IPS DF 6.9 (cell line): Measurements from ENCODE around the gene AOC2.
"Not testable (repeated sequence)": the region's sequence is repeated elsewhere in the genome, so short reads cannot be mapped to it uniquely, and the experiment has no call there.

Source experiments
- DNase-seq: peaks from one replicate; pipeline ENCODE4 v3.0.0-alpha.2; 2013; ENCODE audit warnings: low read depth, low spot score
- H3K27ac ChIP-seq: one replicate; pipeline ENCODE4 v1.5.1; 2013; ENCODE audit warnings: low read length, control low read depth
- H3K27me3 ChIP-seq: 2 replicates; pipeline ENCODE4 v1.6.1; 2013; ENCODE audit warnings: mild to moderate bottlenecking, low read length; ENCODE audit not compliant: control insufficient read depth, insufficient read depth
- H3K36me3 ChIP-seq: 2 replicates; pipeline ENCODE4 v1.6.1; 2013; ENCODE audit warnings: low read length; ENCODE audit not compliant: control insufficient read depth, insufficient read depth
- H3K4me1 ChIP-seq: 2 replicates; pipeline ENCODE4 v1.6.1; 2013; ENCODE audit warnings: low read length; ENCODE audit not compliant: control insufficient read depth, insufficient read depth
- H3K4me3 ChIP-seq: 2 replicates; pipeline ENCODE4 v1.5.1; 2013; ENCODE audit warnings: mild to moderate bottlenecking, low read length
- H3K9me3 ChIP-seq: 2 replicates; pipeline ENCODE4 v1.6.1; 2013; ENCODE audit warnings: low read length, inconsistent platforms; ENCODE audit not compliant: control insufficient read depth, insufficient read depth
- WGBS: extraction: QIAGEN DNeasy Blood & Tissue Kit; methylation state at CpG from one replicate; pipeline ENCODE4 v1.1.7; 2013; ENCODE audit warnings: mixed read lengths, missing lambda C conversion rate; ENCODE audit not compliant: insufficient read length, insufficient coverage; 5-methylcytosine and 5-hydroxymethylcytosine counted together

AOC2 gene

GRCh38 chr17:42899981-42900380, 55.6 kb downstream of the AOC2 start:
- not testable (repeated sequence) for H3K4me3 ChIP-seq, H3K9me3 ChIP-seq, H3K27me3 ChIP-seq, H3K27ac ChIP-seq, H3K4me1 ChIP-seq, DNase-seq, H3K36me3 ChIP-seq
- no CpG with 5 or more reads among the region's 3 CpGs for WGBS
